Right atrium auricular region (tissue), 2 donors: ENCODE results near the gene PLOD2. TPM values are rescaled to one million over a fixed set of nuclear protein-coding genes. Genes with fewer than 3 reads are reported as not detected.

Experiments used
- DNase-seq: peaks from one replicate; pipeline ENCODE4 v3.0.0-alpha.2; 2019; ENCODE audit warnings: low spot score
- H3K27ac ChIP-seq, 2 donors: fragments of 200-600 bp; sonication (generic); 1 replicate in 1 of 2; 2 replicates in 1 of 2; pipeline ENCODE4 v1.5.1; 2016 to 2019
- H3K27me3 ChIP-seq, 2 donors: fragments of 200-600 bp; sonication (generic); one replicate each; pipeline versions ENCODE4 v1.5.1 to v1.6.0; 2017 to 2019
- H3K36me3 ChIP-seq: fragments of 200-600 bp; sonication (generic); one replicate; pipeline ENCODE4 v1.5.1; 2016
- H3K4me1 ChIP-seq, 2 donors: fragments of 200-600 bp; sonication (generic); one replicate each; pipeline versions ENCODE4 v1.5.1 to v1.6.0; 2017 to 2019
- H3K4me3 ChIP-seq, 2 donors: fragments of 200-600 bp; sonication (generic); 1 replicate in 1 of 2; 2 replicates in 1 of 2; pipeline ENCODE4 v1.5.1; 2017 to 2019; ENCODE audit warnings: mild to moderate bottlenecking in 1 of 2, moderate library complexity in 1 of 2
- H3K9me3 ChIP-seq, 2 donors: fragments of 200-600 bp; sonication (generic); one replicate each; pipeline ENCODE4 v1.5.1; 2019
- total RNA-seq, 2 donors: library from RNA; depleted of rRNA; stranded (reverse); fragments of >200 nt; gene quantifications; one replicate each; pipeline ENCODE4 v1.1.0, GENCODE V29; 2016
- TF ChIP-seq, protein P1 (sequence below), 2 donors: fragments of 200-600 bp; sonication (generic); IDR thresholded peaks; one replicate each; pipeline ENCODE4 v1.5.1; 2019; ENCODE audit warnings: antibody characterized with exemption in 2 of 2

Gene PLOD2
- total RNA-seq, 2 donors from 2014 or later = 18.2 to 30.5 TPM

DNA sequence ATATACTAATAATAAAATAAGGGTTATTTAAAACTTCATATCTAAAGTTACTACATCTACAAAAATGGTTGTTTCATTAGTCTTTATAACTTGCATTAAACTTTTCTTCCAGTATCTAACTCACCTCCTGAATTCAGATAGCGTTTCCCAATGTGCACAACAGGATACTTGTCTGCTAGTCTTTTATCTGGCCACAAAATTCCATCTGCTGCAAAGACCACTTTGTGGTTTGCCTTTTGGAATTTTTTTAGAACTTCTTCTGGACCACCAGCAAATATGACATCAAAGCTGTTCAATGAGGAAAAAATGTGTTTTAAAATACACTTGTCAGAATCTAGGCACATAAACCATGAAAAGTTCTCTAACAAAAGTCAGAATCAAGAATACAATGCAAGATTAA is 50.8 kb downstream of the PLOD2 start:
- peaks cover 0 to 9% of the 10 kb centered on the region in 2 donors for H3K9me3 ChIP-seq
- no peak for DNase-seq
- TF ChIP-seq, protein P1, sequence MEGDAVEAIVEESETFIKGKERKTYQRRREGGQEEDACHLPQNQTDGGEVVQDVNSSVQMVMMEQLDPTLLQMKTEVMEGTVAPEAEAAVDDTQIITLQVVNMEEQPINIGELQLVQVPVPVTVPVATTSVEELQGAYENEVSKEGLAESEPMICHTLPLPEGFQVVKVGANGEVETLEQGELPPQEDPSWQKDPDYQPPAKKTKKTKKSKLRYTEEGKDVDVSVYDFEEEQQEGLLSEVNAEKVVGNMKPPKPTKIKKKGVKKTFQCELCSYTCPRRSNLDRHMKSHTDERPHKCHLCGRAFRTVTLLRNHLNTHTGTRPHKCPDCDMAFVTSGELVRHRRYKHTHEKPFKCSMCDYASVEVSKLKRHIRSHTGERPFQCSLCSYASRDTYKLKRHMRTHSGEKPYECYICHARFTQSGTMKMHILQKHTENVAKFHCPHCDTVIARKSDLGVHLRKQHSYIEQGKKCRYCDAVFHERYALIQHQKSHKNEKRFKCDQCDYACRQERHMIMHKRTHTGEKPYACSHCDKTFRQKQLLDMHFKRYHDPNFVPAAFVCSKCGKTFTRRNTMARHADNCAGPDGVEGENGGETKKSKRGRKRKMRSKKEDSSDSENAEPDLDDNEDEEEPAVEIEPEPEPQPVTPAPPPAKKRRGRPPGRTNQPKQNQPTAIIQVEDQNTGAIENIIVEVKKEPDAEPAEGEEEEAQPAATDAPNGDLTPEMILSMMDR (IDR thresholded peaks at IDR 0.05) = no peak

DNA sequence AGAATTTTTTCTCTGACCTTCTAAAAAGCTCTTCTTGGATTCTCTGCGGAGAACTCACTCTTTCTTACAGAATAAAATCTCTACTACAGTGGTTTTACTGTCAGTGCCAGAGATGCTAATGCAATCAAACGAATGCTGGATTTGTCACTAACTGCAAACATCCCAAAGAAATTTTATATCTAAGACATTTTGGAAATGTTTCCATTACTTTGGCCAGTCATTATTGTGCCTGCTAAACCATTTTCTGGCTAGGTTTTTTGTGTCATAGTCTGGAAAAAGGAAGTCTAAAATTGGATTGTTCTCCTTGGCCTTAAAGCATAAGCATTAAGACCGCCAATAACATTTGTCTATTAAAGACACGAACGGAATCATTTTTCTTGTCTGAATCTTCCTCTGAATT is 54.0 kb downstream of the PLOD2 start:
- Histone ChIP-seq H3K27ac (no peak overlapping the region), H3K4me1 (no peaks in the 10 kb centered on the region), H3K27me3 (no peaks in the 10 kb centered on the region), H3K36me3 (peaks cover 34% of the 10 kb centered on the region), H3K9me3 (no peaks in the 10 kb centered on the region), H3K4me3 (no peak overlapping the region)
- TF ChIP-seq, protein P1 (IDR thresholded peaks at IDR 0.05) = no peak
- DNase-seq = no peak

More for the DNA sequence above, 50.8 kb downstream of the PLOD2 start:
- H3K4me1 ChIP-seq = no peaks in the 10 kb centered on the region
- no peak overlapping the region for H3K4me3 ChIP-seq
- no peaks in the 10 kb centered on the region for H3K27me3 ChIP-seq
- H3K27ac ChIP-seq = no peak overlapping the region
- H3K36me3 ChIP-seq = peaks cover 20% of the 10 kb centered on the region

DNA sequence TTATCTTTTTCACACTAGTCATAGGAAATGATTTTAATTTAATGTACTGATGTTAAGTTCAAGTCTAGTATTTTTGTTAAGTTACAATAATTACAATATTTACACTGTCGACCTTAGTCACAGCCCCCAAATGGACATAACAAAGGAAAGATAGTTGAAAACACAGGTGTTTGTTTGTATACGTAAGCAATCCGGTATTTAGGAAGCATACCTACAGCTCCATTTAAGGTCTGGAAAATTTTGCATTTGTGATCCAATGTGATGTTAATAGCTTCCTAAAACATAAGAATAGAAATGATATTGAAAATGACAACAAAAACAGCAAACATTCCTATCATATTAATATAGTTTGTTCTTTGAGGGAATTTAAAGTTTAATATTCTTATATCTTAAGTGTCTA is 56.9 kb downstream of the PLOD2 start:
- no peak for DNase-seq
- Histone ChIP-seq H3K4me3 (no peak overlapping the region), H3K36me3 (peaks cover 47% of the 10 kb centered on the region), H3K27ac (no peak overlapping the region), H3K27me3 (no peaks in the 10 kb centered on the region), H3K4me1 (peaks cover 0 to 6% of the 10 kb centered on the region in 2 donors), H3K9me3 (no peaks in the 10 kb centered on the region)
- TF ChIP-seq, protein P1 (IDR thresholded peaks at IDR 0.05) = no peak

DNA sequence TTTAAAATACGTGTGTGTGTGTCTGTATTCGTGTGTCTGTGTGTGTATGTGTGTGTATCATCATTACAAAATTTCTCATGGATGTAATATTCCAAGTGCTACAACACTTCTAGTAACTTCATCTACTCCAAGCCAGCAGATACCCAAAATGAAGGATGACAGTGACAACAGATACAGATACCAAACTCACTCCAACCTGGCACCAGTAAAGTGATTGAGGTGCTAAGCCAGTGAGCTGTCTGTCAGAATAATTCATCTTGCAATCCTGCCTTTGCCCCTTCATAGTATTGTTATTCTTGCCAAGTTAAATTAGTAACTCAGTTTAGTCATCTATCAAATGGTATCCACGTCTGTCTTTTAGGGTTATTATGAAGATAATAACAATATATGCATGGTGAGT is 58.1 kb downstream of the PLOD2 start:
- no peak for DNase-seq
- Histone ChIP-seq H3K4me1 (peaks cover 0 to 6% of the 10 kb centered on the region in 2 donors), H3K27ac (no peak overlapping the region), H3K27me3 (no peaks in the 10 kb centered on the region), H3K4me3 (no peak overlapping the region), H3K9me3 (no peaks in the 10 kb centered on the region), H3K36me3 (peaks cover 37% of the 10 kb centered on the region)
- TF ChIP-seq, protein P1 (IDR thresholded peaks at IDR 0.05) = no peak

DNA sequence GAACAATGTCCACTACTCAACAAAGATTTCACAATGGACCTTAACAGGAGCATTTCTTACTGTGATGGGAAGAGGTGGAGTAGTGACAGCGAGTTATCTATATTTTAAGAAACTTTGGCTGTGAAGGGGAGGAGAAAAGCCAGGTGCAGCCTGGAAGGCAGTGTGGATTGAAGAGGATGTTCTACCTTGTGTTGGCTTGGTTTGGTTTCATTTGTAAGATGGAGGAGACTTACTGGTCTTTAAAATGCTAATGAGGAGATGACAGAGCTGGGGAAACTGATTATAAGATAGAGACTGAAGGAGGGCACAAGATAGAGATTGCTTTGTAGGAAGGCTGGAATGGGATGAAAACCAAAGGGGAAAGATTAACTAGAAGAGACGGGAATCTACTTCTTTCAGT is 59.4 kb downstream of the PLOD2 start:
- H3K27ac ChIP-seq = no peak overlapping the region
- TF ChIP-seq, protein P1 (IDR thresholded peaks at IDR 0.05) = no peak
- no peaks in the 10 kb centered on the region for H3K9me3 ChIP-seq
- peaks cover 0 to 6% of the 10 kb centered on the region in 2 donors for H3K4me1 ChIP-seq
- H3K36me3 ChIP-seq = peaks cover 36% of the 10 kb centered on the region
- no peaks in the 10 kb centered on the region for H3K27me3 ChIP-seq
- no peak overlapping the region for H3K4me3 ChIP-seq
- no peak for DNase-seq

DNA sequence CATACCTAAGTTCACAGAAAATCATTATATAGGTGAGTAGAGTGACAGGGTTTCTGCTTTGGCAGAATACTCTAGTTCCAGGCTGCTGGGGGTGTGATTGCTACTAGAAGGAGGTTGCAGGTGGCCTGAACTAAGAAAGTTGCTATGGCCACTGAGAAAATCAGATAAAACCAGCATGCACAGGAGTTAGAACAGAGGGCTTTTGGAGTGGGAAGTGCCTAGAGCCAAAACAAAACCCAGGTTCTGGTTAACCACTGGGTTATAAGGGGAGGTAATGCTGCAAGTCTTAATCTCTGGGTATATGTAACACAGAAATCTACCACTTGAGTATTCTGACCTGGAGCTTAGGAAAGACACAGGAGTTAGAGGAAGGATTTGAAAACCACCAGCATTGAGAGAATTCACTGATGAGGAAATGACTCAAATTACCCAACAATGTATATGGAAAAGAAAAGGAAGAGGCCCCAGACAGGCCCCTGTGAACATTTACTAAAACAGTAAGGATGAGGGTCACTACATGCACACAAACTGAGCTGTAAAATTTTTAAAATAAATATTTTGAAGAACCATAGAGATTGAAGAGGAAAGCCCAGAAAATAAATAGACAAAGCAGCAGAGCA is 60.0 kb downstream of the PLOD2 start:
- peaks cover 0 to 6% of the 10 kb centered on the region in 2 donors for H3K4me1 ChIP-seq
- H3K4me3 ChIP-seq = no peak overlapping the region
- peaks cover 31% of the 10 kb centered on the region for H3K36me3 ChIP-seq
- TF ChIP-seq, protein P1 (IDR thresholded peaks at IDR 0.05) = no peak
- H3K27ac ChIP-seq = no peak overlapping the region
- H3K27me3 ChIP-seq = no peaks in the 10 kb centered on the region
- no peaks in the 10 kb centered on the region for H3K9me3 ChIP-seq
- DNase-seq = no peak
